HepG2 (cell line): ENCODE data around the gene MLLT10. TPM values are rescaled to one million over a fixed set of nuclear protein-coding genes. Genes with fewer than 3 reads are reported as not detected.

Experiments used
- ATAC-seq: fragments of 200-7000 bp; cut with Tn5 transposase; 3 replicates; pipeline ENCODE4 v1.9.1; 2020; ENCODE audit warnings: mild to moderate bottlenecking, moderate library complexity
- BruUV-seq: library from RNA; stranded (reverse); fragments of 400-500 nt; replicated peaks from 2 replicates; lab custom pipeline; 2021; lab: Mats Ljungman, UMichigan
- CTCF ChIA-PET: fragments of 300-600 bp; formaldehyde crosslinking; extraction: SDS; loops from one replicate; lab custom pipeline; 2021; ENCODE audit warnings: low total read pairs, inconsistent platforms, low intra/inter-chr PET ratio; lab: Yijun Ruan, JAX
- POLR2A ChIA-PET: fragments of 350-600 bp; sonication (Branson Sonifier 250); formaldehyde crosslinking; loops from one replicate; lab custom pipeline; 2020; ENCODE audit warnings: antibody characterized with exemption, inconsistent platforms; lab: Yijun Ruan, JAX
- DNase-seq: peaks from one replicate; pipeline ENCODE4 v3.0.0-alpha.2; 2015; ENCODE audit warnings: low spot score
- FAIRE-seq: peaks from 3 replicates; lab custom pipeline; 2011; peaks lifted over from hg19 to GRCh38; lab: Jason Lieb, UNC
- H2AFZ ChIP-seq: one replicate; pipeline ENCODE4 v1.6.1; 2011; ENCODE audit warnings: low read length, inconsistent platforms
- H3K27ac ChIP-seq: fragments of 300-600 bp; 3 replicates; pipeline ENCODE4 v1.8.0; 2011; ENCODE audit warnings: mixed run types, mild to moderate bottlenecking, mixed read lengths, low read length, inconsistent platforms; ENCODE audit not compliant: insufficient read depth; ENCODE audit errors: extremely low read length
- H3K27me3 ChIP-seq, 2 experiments: fragments of 200-600 bp in 1 of 2; 2 replicates in 1 of 2; 3 replicates in 1 of 2; pipeline versions ENCODE4 v1.6.0 to v1.8.0; 2011; ENCODE audit warnings: low read length in 2 of 2, mild to moderate bottlenecking in 2 of 2, moderate library complexity in 2 of 2, inconsistent platforms in 1 of 2; ENCODE audit not compliant: insufficient read depth in 2 of 2, control insufficient read depth in 1 of 2
- H3K36me3 ChIP-seq, 2 experiments: fragments of 200-600 bp in 1 of 2; replicated peaks in 1 of 2; 2 replicates in 1 of 2; 3 replicates in 1 of 2; pipeline versions ENCODE4 v1.5.1 to v1.8.0; 2011; ENCODE audit warnings: low read length in 2 of 2, inconsistent platforms in 1 of 2; ENCODE audit not compliant: insufficient read depth in 2 of 2, control insufficient read depth in 1 of 2
- H3K4me1 ChIP-seq: 2 replicates; pipeline ENCODE4 v1.5.1; 2012; ENCODE audit warnings: low read length, inconsistent platforms; ENCODE audit not compliant: insufficient read depth
- H3K4me2 ChIP-seq: 2 replicates; pipeline ENCODE4 v1.6.0; 2011; ENCODE audit warnings: low read depth, low read length, inconsistent platforms
- H3K4me3 ChIP-seq, 3 experiments: fragments of 200-600 bp in 1 of 3; sonication (generic), shearing (Covaris generic) in 1 of 3; replicated peaks in 1 of 3; 2 replicates each; pipeline ENCODE4 v1.5.1; 2011 to 2016; ENCODE audit warnings: low read length in 3 of 3, inconsistent platforms in 2 of 3, low read depth in 2 of 3, mild to moderate bottlenecking in 2 of 3, control low read depth in 1 of 3, mixed read lengths in 1 of 3; ENCODE audit not compliant: insufficient read depth in 1 of 3
- H3K79me2 ChIP-seq: one replicate; pipeline ENCODE4 v1.6.1; 2011; ENCODE audit warnings: low read length, inconsistent platforms; ENCODE audit not compliant: insufficient read depth
- H3K9ac ChIP-seq: 2 replicates; pipeline ENCODE4 v1.6.0; 2011; ENCODE audit warnings: mild to moderate bottlenecking, low read depth, low read length, inconsistent platforms; ENCODE audit not compliant: insufficient read depth
- H3K9me3 ChIP-seq: 2 replicates; pipeline ENCODE4 v1.5.1; 2012; ENCODE audit warnings: mild to moderate bottlenecking, low read length
- H4K20me1 ChIP-seq: 2 replicates; pipeline ENCODE4 v1.6.0; 2011; ENCODE audit warnings: inconsistent platforms, mild to moderate bottlenecking, low read length, moderate library complexity; ENCODE audit not compliant: insufficient read depth
- AGO2 ChIP-seq: fragments of 200-400 bp; formaldehyde crosslinking; optimal IDR thresholded peaks from 2 replicates; pipeline ENCODE3; 2017; ENCODE audit warnings: mild to moderate bottlenecking, low read depth, low read length, moderate library complexity
- FOXO4 ChIP-seq: sonication (generic); formaldehyde crosslinking; conservative IDR thresholded peaks from 2 replicates; pipeline ENCODE4 v1.8.1; 2023; ENCODE audit warnings: missing genetic modification reagents
- IRX3 ChIP-seq: sonication (generic); formaldehyde crosslinking; IDR thresholded peaks from 2 replicates; pipeline ENCODE4 v1.8.1; 2023; ENCODE audit warnings: mild to moderate bottlenecking, low read depth, missing genetic modification reagents, borderline replicate concordance
- MTF2 ChIP-seq: sonication (generic); formaldehyde crosslinking; IDR thresholded peaks from 2 replicates; pipeline ENCODE4 v1.5.0; 2020; ENCODE audit warnings: missing genetic modification reagents, borderline replicate concordance
- NFRKB ChIP-seq: fragments of 450-650 bp; IDR thresholded peaks from 2 replicates; pipeline ENCODE4 v1.6.1; 2017
- PBX3 ChIP-seq: sonication (generic); formaldehyde crosslinking; IDR thresholded peaks from 2 replicates; pipeline ENCODE4 v1.8.1; 2023; ENCODE audit warnings: missing genetic modification reagents, inconsistent platforms, borderline replicate concordance
- POLR2AphosphoS2 ChIP-seq: IDR thresholded peaks from 2 replicates; pipeline ENCODE4 v1.6.1; 2011; ENCODE audit warnings: low read depth, low read length, improper control_type of control experiment
- ZBTB39 ChIP-seq: sonication (generic); formaldehyde crosslinking; IDR thresholded peaks from 2 replicates; pipeline ENCODE4 v1.5.0; 2020; ENCODE audit warnings: missing genetic modification reagents
- ZNF570 ChIP-seq: sonication (generic); formaldehyde crosslinking; IDR thresholded peaks from 2 replicates; pipeline ENCODE4 v1.4.0; 2020; ENCODE audit warnings: mild to moderate bottlenecking, missing genetic modification reagents, borderline replicate concordance
- WGBS: methylation state at CpG from one replicate; pipeline ENCODE4 v1.1.6; 2017; ENCODE audit warnings: low lambda C conversion rate; 5-methylcytosine and 5-hydroxymethylcytosine counted together
- in situ Hi-C: cut with HindIII; loops from 2 replicates; pipeline ENCODE4 v1.10.0; 2017; ENCODE audit warnings: low pct_unique_long_range_greater_than_20kb; ENCODE audit not compliant: extremely low pct_ligation_motif_present
- intact Hi-C: fragments of 100-400 bp; cut with micrococcal nuclease; formaldehyde crosslinking; loops from one replicate; pipeline ENCODE4 v1.10.0; 2022; ENCODE audit not compliant: unreplicated experiment
- polyA plus RNA-seq, 8 experiments: library from polyadenylated mRNA; depleted of rRNA in 3 of 8; stranded (reverse) in 7 of 8; unstranded in 1 of 8; fragments of >200 nt; fragmentation: Illumina TruSeq in 4 of 8; extraction: Trizol in 4 of 8; gene quantifications; 2 replicates each; pipeline versions ENCODE4 v1.2.1 to v1.2.3, GENCODE V29; 2011 to 2016; ENCODE audit warnings: low read depth in 4 of 8, missing spikeins in 1 of 8, mixed read lengths in 1 of 8; ENCODE audit not compliant: insufficient read depth in 1 of 8
- total RNA-seq, 5 experiments: library from RNA; depleted of rRNA; stranded (reverse); fragments of >200 nt; fragmentation: Illumina TruSeq; extraction: Trizol; gene quantifications; 2 replicates each; pipeline ENCODE4 v1.2.3, GENCODE V29; 2016; ENCODE audit warnings: low read depth in 1 of 5

The MLLT10 gene
- total and polyA plus RNA-seq, 2 of the 13 experiments (the other 11 are each of a cell fraction or from before 2014, with no cell fraction given): 51.3 to 84.1 TPM

- TF ChIP-seq FOXO4 (CRISPR knock-in tag): no peak
Observed at GRCh38 chr10:21742740-21743412, 208.8 kb downstream of the MLLT10 start (continued).

GRCh38 chr10:21744223-21744622 is 210.2 kb downstream of the MLLT10 start:
- Histone ChIP-seq H3K27ac (no peak overlapping the region), H3K4me3 (no peak overlapping the region)
- TF ChIP-seq AGO2 (peak; percentile 24), ZNF570 (CRISPR knock-in tag) (no peak)
- TF ChIP-seq, all 625 proteins: peak for 1
- no peak overlapping the region for H3K4me2 ChIP-seq
- no peaks in the 10 kb centered on the region for H4K20me1 ChIP-seq
- peaks cover 27 to 53% of the 10 kb centered on the region in 2 experiments for H3K36me3 ChIP-seq
- no peaks in the 10 kb centered on the region for H3K79me2 ChIP-seq
- no peak overlapping the region for H3K9ac ChIP-seq
- no peaks in the 10 kb centered on the region for H3K27me3 ChIP-seq
- ChIA-PET POLR2A (no interaction called here), CTCF (no interaction called here)
- FAIRE-seq: no peak
- no peak overlapping the region for H2AFZ ChIP-seq
- in situ Hi-C loops (loop anchor here (25.0 kb wide), 1 partner anchor 457 kb away; no protein-coding TSS in a partner anchor), intact Hi-C loops (no loop called here)
- H3K9me3 ChIP-seq: no peaks in the 10 kb centered on the region
- DNase-seq: no peak
- no peak for ATAC-seq
- no peaks in the 10 kb centered on the region for H3K4me1 ChIP-seq
- BruUV-seq: no TSS peak
- WGBS: over 99% methylated on average over 11 of the region's 11 CpGs

GRCh38 chr10:21746118-21746517 is 212.1 kb downstream of the MLLT10 start:
- no peaks in the 10 kb centered on the region for H4K20me1 ChIP-seq
- in situ Hi-C loops: loop anchor here (25.0 kb wide), 1 partner anchor 459 kb away; no protein-coding TSS in a partner anchor
- 100% methylated on average over 6 of the region's 6 CpGs for WGBS
- no peak overlapping the region for H3K4me2 ChIP-seq
- no peak overlapping the region for H3K4me3 ChIP-seq
- no peaks in the 10 kb centered on the region for H3K27me3 ChIP-seq
- no TSS peak for BruUV-seq
- ChIA-PET POLR2A (no interaction called here), CTCF (no interaction called here)
- H3K36me3 ChIP-seq: peaks cover 15 to 34% of the 10 kb centered on the region in 2 experiments
- H3K9me3 ChIP-seq: no peaks in the 10 kb centered on the region
- no peaks in the 10 kb centered on the region for H3K79me2 ChIP-seq
- no peak overlapping the region for H2AFZ ChIP-seq
- no peak for FAIRE-seq
- H3K4me1 ChIP-seq: no peaks in the 10 kb centered on the region
- H3K27ac ChIP-seq: no peak overlapping the region
- no peak for DNase-seq
- intact Hi-C loops: no loop called here
- ATAC-seq: no peak
- no peak for TF ChIP-seq IRX3 (CRISPR knock-in tag)
- no peak for TF ChIP-seq PBX3 (CRISPR knock-in tag)
- TF ChIP-seq NFRKB: no peak
- no peak for TF ChIP-seq MTF2 (CRISPR knock-in tag)
- TF ChIP-seq ZBTB39 (CRISPR knock-in tag): no peak
- TF ChIP-seq POLR2AphosphoS2: peak; percentile 43; the same call in 1 of the 2 replicates
- H3K9ac ChIP-seq: no peak overlapping the region
